Stomach (tissue), 9 donors: Measurements from ENCODE around the gene PSME1. TPM values are rescaled to one million over a fixed set of nuclear protein-coding genes. Genes with fewer than 3 reads are reported as not detected.

Source experiments
- DNase-seq, 2 donors: peaks; one replicate each; pipeline versions ENCODE4 v3.0.0 to v3.0.0-alpha.2; 2013 to 2019
- H3K27ac ChIP-seq, 5 donors: fragments of 200-600 bp in 4 of 5; sonication (generic) in 4 of 5; one replicate each; pipeline ENCODE4 v1.5.1; 2013 to 2019; ENCODE audit warnings: mild to moderate bottlenecking in 1 of 5, moderate library complexity in 1 of 5
- H3K27me3 ChIP-seq, 3 donors: fragments of 200-600 bp; sonication (generic); one replicate each; pipeline ENCODE4 v1.5.1; 2017 to 2019; ENCODE audit warnings: mixed run types in 1 of 3
- H3K36me3 ChIP-seq, 4 donors: fragments of 200-600 bp; sonication (generic); 1 replicate in 3 of 4; 2 replicates in 1 of 4; pipeline ENCODE4 v1.5.1; 2016 to 2019
- H3K4me1 ChIP-seq, 4 donors: fragments of 200-600 bp; sonication (generic); one replicate each; pipeline ENCODE4 v1.5.1; 2016 to 2019
- H3K4me3 ChIP-seq, 4 donors: fragments of 200-600 bp; sonication (generic) in 3 of 4; one replicate each; pipeline ENCODE4 v1.5.1; 2016 to 2019; ENCODE audit warnings: mild to moderate bottlenecking in 1 of 4
- H3K9me3 ChIP-seq, 4 donors: fragments of 200-600 bp; sonication (generic); one replicate each; pipeline ENCODE4 v1.5.1; 2016 to 2019
- EP300 ChIP-seq: sonication (generic); formaldehyde crosslinking; IDR thresholded peaks from one replicate; pipeline ENCODE4 v1.6.1; 2017; ENCODE audit warnings: antibody characterized with exemption
- POLR2A ChIP-seq, 4 donors: fragments of 450-650 bp; IDR thresholded peaks; one replicate each; pipeline ENCODE4 v1.6.1; 2016; ENCODE audit warnings: antibody characterized with exemption in 4 of 4, control low read depth in 2 of 4, mild to moderate bottlenecking in 1 of 4, moderate library complexity in 1 of 4
- POLR2AphosphoS5 ChIP-seq, 3 donors: sonication (generic); formaldehyde crosslinking; IDR thresholded peaks; one replicate each; pipeline ENCODE4 v1.6.1; 2016; ENCODE audit warnings: antibody characterized with exemption in 3 of 3
- WGBS, 5 donors: extraction: QIAGEN DNeasy Blood & Tissue Kit in 3 of 5; methylation state at CpG; one replicate each; pipeline versions ENCODE4 v1.1.5 to v1.1.7; 2013 to 2018; 5-methylcytosine and 5-hydroxymethylcytosine counted together
- intact Hi-C: fragments of 100-400 bp; cut with DNase I; formaldehyde crosslinking; loops from one replicate; pipeline ENCODE4 v1.15.1; 2023; ENCODE audit warnings: low total_unique reads
- polyA plus RNA-seq, 3 donors: library from polyadenylated mRNA; stranded (reverse); fragments of 200-250 nt; gene quantifications; one replicate each; pipeline ENCODE4 v1.2.3, GENCODE V29; 2013
- total RNA-seq, 5 donors: library from RNA; depleted of rRNA; stranded (reverse); fragments of >200 nt; gene quantifications; one replicate each; pipeline versions ENCODE4 v1.1.0 to v1.2.3, GENCODE V29; 2014 to 2016
- TF ChIP-seq, protein P1 (sequence below), 7 experiments: fragments of 450-650 bp in 4 of 7; fragments of 200-600 bp in 3 of 7; sonication (generic) in 3 of 7; IDR thresholded peaks; one replicate each; pipeline ENCODE4 v1.5.1; 2016 to 2019; ENCODE audit warnings: antibody characterized with exemption in 7 of 7, control low read depth in 2 of 7, mild to moderate bottlenecking in 1 of 7
- donor health status: healthy with polysubstance abuse.
- donor health status: Bipolar disorder and iron deficiency.
- donor health status: healthy.

The PSME1 gene
- total and polyA plus RNA-seq, 8 donors: 38.5 to 322 (median 114) TPM

DNA sequence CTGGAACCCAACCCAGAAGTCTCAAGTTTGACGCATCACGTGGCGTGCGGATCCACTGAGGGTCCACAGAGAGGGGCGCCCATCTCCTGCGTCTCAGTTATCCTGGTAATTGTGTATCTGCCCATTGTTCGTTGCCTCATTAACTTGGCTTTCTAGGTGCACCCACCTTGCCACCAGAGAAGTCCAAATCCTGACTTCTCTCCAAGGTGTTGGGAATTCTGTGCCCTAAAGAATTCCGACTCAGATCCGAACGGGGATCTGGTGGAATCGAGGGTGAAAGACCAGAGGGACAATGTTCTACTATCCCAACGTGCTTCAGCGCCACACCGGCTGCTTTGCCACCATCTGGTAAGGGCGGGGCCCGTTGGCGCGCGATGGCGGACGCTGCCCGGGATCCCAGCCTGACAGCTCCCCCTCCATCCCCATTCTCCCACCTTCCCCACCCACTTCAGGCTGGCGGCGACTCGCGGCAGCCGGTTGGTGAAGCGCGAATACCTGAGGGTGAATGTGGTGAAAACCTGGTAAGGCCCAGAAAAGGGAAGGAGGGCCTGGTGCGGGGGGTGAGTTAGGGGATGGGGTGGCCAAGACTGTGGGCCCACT lies 36.4 kb downstream of the PSME1 start:
- Histone ChIP-seq H3K9me3 (no peaks in the 10 kb centered on the region), H3K4me1 (peaks cover 0 to 41% (median 22%) of the 10 kb centered on the region in 4 donors), H3K4me3 (peak overlapping the region; percentile 46 to 52 (median 48)), H3K36me3 (peaks cover 13 to 70% (median 64%) of the 10 kb centered on the region in 4 donors), H3K27ac (peak overlapping the region; percentile 67 to 79 (median 75)), H3K27me3 (no peaks in the 10 kb centered on the region)
- 16 to 38% (median 28%) methylated on average over 25 to 30 of the region's 30 CpGs for WGBS, 5 donors
- intact Hi-C loops: no loop called here
- peak in 1 of 2 donors; percentile 62 for DNase-seq
- TF ChIP-seq POLR2A (IDR thresholded peaks at IDR 0.05): no peak
- no peak for TF ChIP-seq POLR2AphosphoS5 (IDR thresholded peaks at IDR 0.05)
- no peak for TF ChIP-seq EP300
- TF ChIP-seq, protein P1, sequence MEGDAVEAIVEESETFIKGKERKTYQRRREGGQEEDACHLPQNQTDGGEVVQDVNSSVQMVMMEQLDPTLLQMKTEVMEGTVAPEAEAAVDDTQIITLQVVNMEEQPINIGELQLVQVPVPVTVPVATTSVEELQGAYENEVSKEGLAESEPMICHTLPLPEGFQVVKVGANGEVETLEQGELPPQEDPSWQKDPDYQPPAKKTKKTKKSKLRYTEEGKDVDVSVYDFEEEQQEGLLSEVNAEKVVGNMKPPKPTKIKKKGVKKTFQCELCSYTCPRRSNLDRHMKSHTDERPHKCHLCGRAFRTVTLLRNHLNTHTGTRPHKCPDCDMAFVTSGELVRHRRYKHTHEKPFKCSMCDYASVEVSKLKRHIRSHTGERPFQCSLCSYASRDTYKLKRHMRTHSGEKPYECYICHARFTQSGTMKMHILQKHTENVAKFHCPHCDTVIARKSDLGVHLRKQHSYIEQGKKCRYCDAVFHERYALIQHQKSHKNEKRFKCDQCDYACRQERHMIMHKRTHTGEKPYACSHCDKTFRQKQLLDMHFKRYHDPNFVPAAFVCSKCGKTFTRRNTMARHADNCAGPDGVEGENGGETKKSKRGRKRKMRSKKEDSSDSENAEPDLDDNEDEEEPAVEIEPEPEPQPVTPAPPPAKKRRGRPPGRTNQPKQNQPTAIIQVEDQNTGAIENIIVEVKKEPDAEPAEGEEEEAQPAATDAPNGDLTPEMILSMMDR (IDR thresholded peaks at IDR 0.05): no peak

GRCh38 chr14:24172871-24173281 lies 36.9 kb downstream of the PSME1 start:
- intact Hi-C loops: no loop called here
- Histone ChIP-seq H3K4me3 (peak overlapping the region; percentile 46 to 52 (median 48)), H3K4me1 (peaks cover 0 to 38% (median 22%) of the 10 kb centered on the region in 4 donors), H3K27me3 (no peaks in the 10 kb centered on the region), H3K36me3 (peaks cover 17 to 70% (median 64%) of the 10 kb centered on the region in 4 donors), H3K9me3 (no peaks in the 10 kb centered on the region), H3K27ac (peak overlapping the region; percentile 67 to 79 (median 75))
- TF ChIP-seq POLR2AphosphoS5 (IDR thresholded peaks at IDR 0.05): no peak
- 28 to 44% (median 39%) methylated on average over 13 to 20 of the region's 20 CpGs for WGBS, 5 donors
- no peak for DNase-seq

DNA sequence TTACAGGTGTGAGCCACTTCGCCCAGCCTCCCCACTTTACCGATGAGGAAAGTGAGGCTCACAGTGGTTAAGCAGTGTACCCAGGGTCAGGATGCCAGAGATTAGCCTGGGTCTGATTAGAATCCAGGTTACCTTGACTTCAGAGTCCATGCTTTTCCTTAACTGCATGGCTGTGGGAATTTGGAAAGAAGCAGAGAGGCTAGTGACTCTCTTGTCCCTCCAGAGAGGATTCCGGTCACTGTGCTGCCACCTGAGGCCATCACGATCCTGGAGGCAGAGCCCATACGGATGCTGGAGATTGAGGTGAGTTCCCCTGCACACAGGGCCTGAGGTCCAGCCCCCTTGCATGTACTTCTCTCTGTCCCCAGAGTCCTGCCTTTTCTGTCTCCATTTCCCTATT lies 40.6 kb downstream of the PSME1 start:
- TF ChIP-seq POLR2AphosphoS5 (IDR thresholded peaks at IDR 0.05): no peak
- TF ChIP-seq POLR2A (IDR thresholded peaks at IDR 0.05): no peak
- TF ChIP-seq EP300: no peak
- TF ChIP-seq, protein P1 (IDR thresholded peaks at IDR 0.05): no peak
- WGBS, 5 donors: 82 to 92% (median 85%) methylated on average over 5 of the region's 5 CpGs
- DNase-seq: no peak
- Histone ChIP-seq H3K27me3 (no peaks in the 10 kb centered on the region), H3K4me3 (no peak overlapping the region), H3K27ac (no peak overlapping the region), H3K36me3 (peaks cover 38 to 87% (median 81%) of the 10 kb centered on the region in 4 donors), H3K9me3 (no peaks in the 10 kb centered on the region), H3K4me1 (peaks cover 0 to 23% (median 19%) of the 10 kb centered on the region in 4 donors)
- intact Hi-C loops: no loop called here

- intact Hi-C loops: no loop called here
- H3K4me3 ChIP-seq: no peak overlapping the region
- WGBS, 5 donors: 80 to 93% (median 84%) methylated on average over 10 to 12 of the region's 12 CpGs
- no peak overlapping the region for H3K27ac ChIP-seq
- no peak for TF ChIP-seq EP300
- TF ChIP-seq POLR2A (IDR thresholded peaks at IDR 0.05): no peak
- no peak for TF ChIP-seq POLR2AphosphoS5 (IDR thresholded peaks at IDR 0.05)
- TF ChIP-seq, protein P1 (IDR thresholded peaks at IDR 0.05): no peak
- peaks cover 0 to 17% (median 13%) of the 10 kb centered on the region in 4 donors for H3K4me1 ChIP-seq
- H3K27me3 ChIP-seq: no peaks in the 10 kb centered on the region
- peaks cover 42 to 93% (median 87%) of the 10 kb centered on the region in 4 donors for H3K36me3 ChIP-seq
- no peaks in the 10 kb centered on the region for H3K9me3 ChIP-seq
- DNase-seq: no peak
Observed at GRCh38 chr14:24177041-24177825, 41.2 kb downstream of the PSME1 start.
